IMR-90 (cell line): Measurements from ENCODE around the gene PHETA1. TPM values are rescaled to one million over a fixed set of nuclear protein-coding genes. Genes with fewer than 3 reads are reported as not detected.

Source experiments
- ATAC-seq: fragments of 200-7000 bp; cut with Tn5 transposase; 2 replicates; pipeline ENCODE4 v1.9.1; 2020; ENCODE audit warnings: low read depth, mild to moderate bottlenecking, moderate library complexity
- BruUV-seq: library from RNA; stranded (reverse); fragments of 400-500 nt; replicated peaks from 2 replicates; lab custom pipeline; 2021; lab: Mats Ljungman, UMichigan
- CTCF ChIA-PET: fragments of 300-600 bp; formaldehyde crosslinking; extraction: SDS; loops from one replicate; lab custom pipeline; 2021; ENCODE audit warnings: antibody characterized with exemption; lab: Yijun Ruan, JAX
- POLR2A ChIA-PET: fragments of 300-600 bp; sonication (Branson Sonifier 250); formaldehyde crosslinking; loops from one replicate; lab custom pipeline; 2022; ENCODE audit warnings: antibody characterized with exemption; ENCODE audit not compliant: unreplicated experiment; lab: Charles Lee
- DNase-seq: peaks from one replicate; pipeline ENCODE4 v3.0.0; 2013
- H2AFZ ChIP-seq: replicated peaks from 2 replicates; pipeline ENCODE3; 2013; ENCODE audit warnings: low read length, mild to moderate bottlenecking; ENCODE audit not compliant: poor library complexity
- H2AK5ac ChIP-seq: 2 replicates; pipeline ENCODE4 v1.6.1; 2013; ENCODE audit warnings: low read depth, low read length, inconsistent platforms
- H2AK9ac ChIP-seq: replicated peaks from 2 replicates; pipeline ENCODE3; 2013; ENCODE audit warnings: mild to moderate bottlenecking, low read depth, low read length, moderate library complexity; ENCODE audit not compliant: poor library complexity
- H2BK120ac ChIP-seq: 2 replicates; pipeline ENCODE4 v1.6.1; 2013; ENCODE audit warnings: low read depth, low read length, inconsistent platforms
- H2BK15ac ChIP-seq: 3 replicates; pipeline ENCODE4 v1.6.1; 2013; ENCODE audit warnings: low read depth, low read length, inconsistent platforms
- H2BK20ac ChIP-seq: 2 replicates; pipeline ENCODE4 v1.6.1; 2013; ENCODE audit warnings: low read depth, mild to moderate bottlenecking, inconsistent platforms, low read length, moderate library complexity
- H2BK5ac ChIP-seq: 2 replicates; pipeline ENCODE4 v1.6.1; 2013; ENCODE audit warnings: mild to moderate bottlenecking, low read depth, low read length, inconsistent platforms; ENCODE audit not compliant: poor library complexity, severe bottlenecking
- H3K14ac ChIP-seq: replicated peaks from 2 replicates; pipeline ENCODE4 v1.6.1; 2013; ENCODE audit warnings: low read depth, low read length, inconsistent platforms
- H3K18ac ChIP-seq: 2 replicates; pipeline ENCODE4 v1.6.1; 2013; ENCODE audit warnings: low read depth, low read length, control low read depth
- H3K23ac ChIP-seq: 2 replicates; pipeline ENCODE4 v1.6.1; 2013; ENCODE audit warnings: low read depth, low read length, inconsistent platforms
- H3K27ac ChIP-seq: 2 replicates; pipeline ENCODE4 v1.5.1; 2013; ENCODE audit warnings: mild to moderate bottlenecking, control low read depth, low read length; ENCODE audit not compliant: insufficient read depth
- H3K27me3 ChIP-seq: 2 replicates; pipeline ENCODE4 v1.6.1; 2013; ENCODE audit warnings: low read length; ENCODE audit not compliant: control insufficient read depth, insufficient read depth
- H3K36me3 ChIP-seq: 2 replicates; pipeline ENCODE4 v1.6.1; 2013; ENCODE audit warnings: low read length, mixed read lengths; ENCODE audit not compliant: control insufficient read depth, insufficient read depth
- H3K4ac ChIP-seq: 2 replicates; pipeline ENCODE4 v1.6.1; 2013; ENCODE audit warnings: low read depth, low read length, inconsistent platforms
- H3K4me1 ChIP-seq: 2 replicates; pipeline ENCODE4 v1.6.1; 2013; ENCODE audit warnings: low read length, mixed read lengths; ENCODE audit not compliant: control insufficient read depth, insufficient read depth
- H3K4me2 ChIP-seq: 2 replicates; pipeline ENCODE4 v1.6.1; 2013; ENCODE audit warnings: low read depth, mild to moderate bottlenecking, control low read depth, low read length, moderate library complexity
- H3K4me3 ChIP-seq: 2 replicates; pipeline ENCODE4 v1.5.1; 2013; ENCODE audit warnings: low read depth, mild to moderate bottlenecking, control low read depth, low read length, moderate library complexity; ENCODE audit not compliant: insufficient read depth
- H3K56ac ChIP-seq: 2 replicates; pipeline ENCODE4 v1.6.1; 2013; ENCODE audit warnings: low read length, inconsistent platforms; ENCODE audit not compliant: insufficient read depth; ENCODE audit errors: extremely low read depth
- H3K79me1 ChIP-seq, 2 experiments: 2 replicates each; pipeline ENCODE4 v1.6.1; 2013; ENCODE audit warnings: low read length in 2 of 2, inconsistent platforms in 1 of 2, low read depth in 1 of 2
- H3K9ac ChIP-seq: 2 replicates; pipeline ENCODE4 v1.6.1; 2013; ENCODE audit warnings: low read depth, low read length, control low read depth
- H3K9me1 ChIP-seq: 2 replicates; pipeline ENCODE4 v1.6.1; 2013; ENCODE audit warnings: low read length, inconsistent platforms; ENCODE audit not compliant: insufficient read depth
- H3K9me3 ChIP-seq: 2 replicates; pipeline ENCODE4 v1.6.1; 2013; ENCODE audit warnings: low read length; ENCODE audit not compliant: control insufficient read depth, insufficient read depth
- H4K20me1 ChIP-seq: 2 replicates; pipeline ENCODE4 v1.6.1; 2013; ENCODE audit warnings: low read length, inconsistent platforms; ENCODE audit not compliant: insufficient read depth
- H4K5ac ChIP-seq: 2 replicates; pipeline ENCODE4 v1.6.1; 2013; ENCODE audit warnings: mild to moderate bottlenecking, low read depth, low read length, control low read depth
- H4K8ac ChIP-seq, 2 experiments: 2 replicates each; pipeline ENCODE4 v1.6.1; 2013; ENCODE audit warnings: low read depth in 2 of 2, low read length in 2 of 2, control low read depth in 1 of 2, inconsistent platforms in 1 of 2
- H4K91ac ChIP-seq: 2 replicates; pipeline ENCODE4 v1.6.1; 2013; ENCODE audit warnings: low read depth, low read length, inconsistent platforms; ENCODE audit not compliant: insufficient read depth
- BHLHE40 ChIP-seq: fragments of 150-350 bp; IDR thresholded peaks from 2 replicates; pipeline ENCODE4 v1.6.1; 2016; ENCODE audit warnings: mild to moderate bottlenecking, low read depth, low read length
- CEBPB ChIP-seq: IDR thresholded peaks from 2 replicates; pipeline ENCODE4 v1.6.1; 2012; ENCODE audit warnings: low read depth, low read length, improper control_type of control experiment
- MAZ ChIP-seq: IDR thresholded peaks from 2 replicates; pipeline ENCODE4 v1.6.1; 2012; ENCODE audit warnings: low read depth, mild to moderate bottlenecking, low read length, improper control_type of control experiment, moderate library complexity, borderline replicate concordance
- MXI1 ChIP-seq: IDR thresholded peaks from 2 replicates; pipeline ENCODE4 v1.6.1; 2012; ENCODE audit warnings: low read depth, mild to moderate bottlenecking, low read length, moderate library complexity, borderline replicate concordance
- NFE2L2 ChIP-seq: fragments of 150-350 bp; IDR thresholded peaks from 2 replicates; pipeline ENCODE4 v1.6.1; 2016; ENCODE audit warnings: low read depth, mild to moderate bottlenecking, low read length
- POLR2A ChIP-seq: IDR thresholded peaks from 2 replicates; pipeline ENCODE4 v1.6.1; 2012; ENCODE audit warnings: mild to moderate bottlenecking, low read depth, low read length
- RFX5 ChIP-seq: IDR thresholded peaks from 2 replicates; pipeline ENCODE4 v1.8.0; 2012; ENCODE audit warnings: low read depth, mild to moderate bottlenecking, low read length, moderate library complexity
- WGBS, 2 experiments: methylation state at CpG; one replicate each; pipeline versions ENCODE4 v1.1.5 to v1.1.7; 2013; ENCODE audit warnings: missing lambda C conversion rate in 2 of 2; ENCODE audit not compliant: insufficient read length in 1 of 2; ENCODE audit errors: extremely low coverage in 2 of 2; 5-methylcytosine and 5-hydroxymethylcytosine counted together
- dilution Hi-C: fragments of 300-500 bp; cut with HindIII; formaldehyde crosslinking; loops from one replicate; pipeline ENCODE4 v1.14.3; 2018; ENCODE audit warnings: low sequenced_read_pairs; ENCODE audit not compliant: unreplicated experiment
- in situ Hi-C: fragments of 300-500 bp; cut with MboI; formaldehyde crosslinking; loops from 3 replicates; pipeline ENCODE4 v1.14.3; 2019; ENCODE audit warnings: low sequenced_read_pairs, inconsistent platforms, mixed read lengths
- intact Hi-C: fragments of 100-400 bp; cut with micrococcal nuclease; formaldehyde crosslinking; loops from 2 replicates; pipeline ENCODE4 v1.10.0; 2022
- polyA plus RNA-seq, 3 experiments: library from polyadenylated mRNA; depleted of rRNA; stranded (reverse); fragments of >200 nt; gene quantifications; 2 replicates each; pipeline ENCODE4 v1.2.3, GENCODE V29; 2012; ENCODE audit warnings: low replicate concordance in 1 of 3
- total RNA-seq: library from RNA; depleted of rRNA; stranded (reverse); fragments of >200 nt; gene quantifications from 2 replicates; pipeline ENCODE4 v1.2.3, GENCODE V29; 2012

PHETA1 gene
- total and polyA plus RNA-seq, 2 of the 4 experiments (the other 2 are of a cell fraction), result 3.2 to 6.6 TPM

DNA sequence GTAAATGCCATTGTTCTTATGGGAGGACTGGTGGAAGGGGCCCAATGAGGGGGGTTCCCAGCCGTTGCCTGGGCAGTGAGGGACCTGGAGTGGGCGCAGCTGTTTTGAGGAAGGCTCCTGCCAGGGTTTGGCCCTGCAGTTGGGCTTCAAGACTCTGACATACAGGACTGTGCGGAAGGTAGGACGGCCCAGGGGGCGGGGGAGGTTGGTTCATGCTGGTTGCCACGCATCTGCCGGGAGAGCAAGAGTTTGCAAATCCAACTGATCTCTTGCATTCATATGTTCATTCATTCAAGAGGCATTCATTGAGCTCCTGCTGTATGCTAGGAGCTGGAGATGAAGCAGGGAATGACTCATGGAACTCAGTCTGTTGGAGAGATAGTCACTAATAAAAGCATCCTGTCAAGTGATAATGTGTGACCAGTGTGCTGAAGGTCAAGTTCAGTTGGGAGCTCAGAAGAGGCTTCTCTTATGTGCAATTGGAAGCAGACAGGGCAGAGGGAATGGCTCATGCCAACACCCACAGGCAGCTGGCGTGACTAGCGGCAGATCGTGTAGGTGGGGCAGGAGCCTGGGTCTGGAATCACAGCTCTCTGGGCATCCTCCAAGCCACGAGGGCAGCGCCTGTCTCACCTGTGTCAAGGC is 44.7 kb upstream of the PHETA1 start:
- Histone ChIP-seq H3K18ac (no peak overlapping the region), H3K4ac (peak overlapping the region; percentile 74), H4K20me1 (peaks cover 59% of the 10 kb centered on the region), H3K9ac (no peak overlapping the region), H3K4me3 (no peak overlapping the region), H3K4me1 (peaks cover 33% of the 10 kb centered on the region), H4K91ac (no peak overlapping the region), H3K14ac (0 out of 2 replicates have a peak overlapping the region, but pooled peaks have one; percentile 11), H3K36me3 (peaks cover 2% of the 10 kb centered on the region), H3K27me3 (no peaks in the 10 kb centered on the region), H3K56ac (no peak overlapping the region), H3K79me1 (peaks cover 21 to 78% of the 10 kb centered on the region in 2 experiments; a peak in 3 of 4 replicates), H4K8ac (no peak overlapping the region), H2BK5ac (peak overlapping the region; percentile 52), H2BK120ac (no peak overlapping the region), H2BK20ac (no peak overlapping the region), H4K5ac (no peak overlapping the region), H2AFZ (peak overlapping the region; percentile 54), H3K23ac (peak overlapping the region; percentile 1; the same call in 1 of the 2 replicates), H2AK9ac (peak overlapping the region; percentile 19), H2AK5ac (peak overlapping the region; percentile 81), H3K27ac (peak overlapping the region; percentile 13; the same call in 1 of the 2 replicates), H2BK15ac (no peak overlapping the region), H3K9me1 (peaks cover 29% of the 10 kb centered on the region), H3K9me3 (no peaks in the 10 kb centered on the region), H3K4me2 (no peak overlapping the region)
- peak; percentile 77 for DNase-seq
- dilution Hi-C loops, result no loop called here
- ChIA-PET POLR2A (no interaction called here), CTCF (interaction anchor here (1.1 to 2.3 kb wide), 2 partner anchors 16 to 38 kb away, joined by 3 to 8 read pairs; no protein-coding TSS in a partner anchor)
- intact Hi-C loops, result no loop called here
- TF ChIP-seq MXI1, result no peak
- 0 out of 2 replicates have a peak, but pooled peaks have one; percentile 3 for TF ChIP-seq CEBPB
- TF ChIP-seq NFE2L2, result no peak
- TF ChIP-seq RFX5, result no peak
- no peak for TF ChIP-seq POLR2A
- peak; percentile 60 for TF ChIP-seq BHLHE40
- no peak for TF ChIP-seq MAZ
- ATAC-seq, result peak; percentile 44
- in situ Hi-C loops, result no loop called here
- WGBS, 2 experiments, result no CpG with 5 or more reads among the region's 12 CpGs
- BruUV-seq, result no TSS peak
